ENCODE measurements around the gene CACNG3. TPM values are rescaled to one million over a fixed set of nuclear protein-coding genes. Genes with fewer than 3 reads are reported as not detected.

The CACNG3 gene
- total RNA-seq, 1 donor = not detected

DNA sequence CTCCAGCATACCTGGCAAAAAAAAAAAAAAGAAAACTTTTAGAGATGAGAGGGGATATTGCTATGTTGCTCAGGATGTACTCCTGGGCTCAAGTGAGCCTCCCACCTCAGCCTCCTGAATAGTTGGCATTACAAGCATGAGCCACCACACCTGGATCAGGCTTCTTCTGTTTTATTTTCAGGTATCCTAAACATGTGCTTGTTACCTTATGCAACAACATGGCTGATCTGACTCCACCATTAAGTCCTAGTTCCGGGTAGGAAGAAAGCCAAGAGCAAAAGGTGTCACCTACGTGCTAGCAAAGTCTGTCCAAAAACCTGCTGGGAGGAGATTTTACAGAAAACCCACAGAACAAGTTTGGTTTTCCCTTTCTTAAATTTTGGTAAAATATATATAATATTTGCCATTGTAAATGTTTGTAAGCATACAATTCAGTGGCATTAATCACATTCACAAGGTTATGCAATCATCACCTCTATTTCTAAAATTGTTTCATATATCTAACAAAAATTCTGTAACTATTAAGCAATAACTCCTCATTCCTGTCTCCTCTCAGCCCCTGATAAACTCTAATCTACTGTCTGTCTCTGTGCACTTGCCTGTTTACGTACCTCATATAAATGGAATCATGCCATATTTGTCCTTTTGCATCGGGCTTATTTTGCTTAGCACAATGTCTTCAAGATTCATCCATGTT lies 9.1 kb upstream of the CACNG3 start:
- H3K4me3 ChIP-seq (ENCODE audit: low read depth, low read length) = no peak overlapping the region
- TF ChIP-seq, protein P1, sequence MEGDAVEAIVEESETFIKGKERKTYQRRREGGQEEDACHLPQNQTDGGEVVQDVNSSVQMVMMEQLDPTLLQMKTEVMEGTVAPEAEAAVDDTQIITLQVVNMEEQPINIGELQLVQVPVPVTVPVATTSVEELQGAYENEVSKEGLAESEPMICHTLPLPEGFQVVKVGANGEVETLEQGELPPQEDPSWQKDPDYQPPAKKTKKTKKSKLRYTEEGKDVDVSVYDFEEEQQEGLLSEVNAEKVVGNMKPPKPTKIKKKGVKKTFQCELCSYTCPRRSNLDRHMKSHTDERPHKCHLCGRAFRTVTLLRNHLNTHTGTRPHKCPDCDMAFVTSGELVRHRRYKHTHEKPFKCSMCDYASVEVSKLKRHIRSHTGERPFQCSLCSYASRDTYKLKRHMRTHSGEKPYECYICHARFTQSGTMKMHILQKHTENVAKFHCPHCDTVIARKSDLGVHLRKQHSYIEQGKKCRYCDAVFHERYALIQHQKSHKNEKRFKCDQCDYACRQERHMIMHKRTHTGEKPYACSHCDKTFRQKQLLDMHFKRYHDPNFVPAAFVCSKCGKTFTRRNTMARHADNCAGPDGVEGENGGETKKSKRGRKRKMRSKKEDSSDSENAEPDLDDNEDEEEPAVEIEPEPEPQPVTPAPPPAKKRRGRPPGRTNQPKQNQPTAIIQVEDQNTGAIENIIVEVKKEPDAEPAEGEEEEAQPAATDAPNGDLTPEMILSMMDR (IDR thresholded peaks at IDR 0.05; ENCODE audit: insufficient read depth, low read depth, low read length) = no peak
- DNase-seq (ENCODE audit: low read depth) = no peak

DNA sequence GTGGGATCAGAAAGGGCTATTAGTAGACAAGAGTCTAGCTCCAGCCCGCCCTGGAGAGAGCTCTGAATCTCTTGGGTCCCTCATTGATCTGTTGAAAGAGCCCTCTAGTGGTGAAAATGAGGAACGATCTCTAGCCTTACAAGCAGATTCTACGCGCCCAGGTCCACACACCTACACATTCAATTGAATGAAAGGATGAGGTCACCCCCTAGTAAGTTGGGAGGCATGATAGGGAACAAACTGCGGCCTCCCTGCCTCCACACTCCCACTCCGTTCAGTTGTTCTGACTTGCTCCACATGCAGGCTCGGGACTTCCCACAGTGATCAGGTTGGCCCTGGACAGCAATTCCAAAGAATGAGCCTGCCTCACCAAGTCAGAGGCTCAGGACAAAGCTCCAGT lies 2.9 kb upstream of the CACNG3 start:
- TF ChIP-seq, protein P1 (IDR thresholded peaks at IDR 0.05; ENCODE audit: insufficient read depth, low read depth, low read length) = peak; percentile 52
- no peak overlapping the region for H3K4me3 ChIP-seq (ENCODE audit: low read depth, low read length)
- DNase-seq (ENCODE audit: low read depth) = peak; percentile 16

- DNase-seq (ENCODE audit: low read depth) = no peak
- TF ChIP-seq, protein P1 (IDR thresholded peaks at IDR 0.05; ENCODE audit: insufficient read depth, low read depth, low read length) = no peak
- no peak overlapping the region for H3K4me3 ChIP-seq (ENCODE audit: low read depth, low read length)
These were observed 1.8 kb downstream of the CACNG3 start for GRCh38 chr16:24257958-24258357.

- no peak overlapping the region for H3K4me3 ChIP-seq (ENCODE audit: low read depth, low read length)
- DNase-seq (ENCODE audit: low read depth) = no peak
- TF ChIP-seq, protein P1 (IDR thresholded peaks at IDR 0.05; ENCODE audit: insufficient read depth, low read depth, low read length) = no peak
These were observed 2.7 kb downstream of the CACNG3 start for GRCh38 chr16:24258791-24259190.

DNA sequence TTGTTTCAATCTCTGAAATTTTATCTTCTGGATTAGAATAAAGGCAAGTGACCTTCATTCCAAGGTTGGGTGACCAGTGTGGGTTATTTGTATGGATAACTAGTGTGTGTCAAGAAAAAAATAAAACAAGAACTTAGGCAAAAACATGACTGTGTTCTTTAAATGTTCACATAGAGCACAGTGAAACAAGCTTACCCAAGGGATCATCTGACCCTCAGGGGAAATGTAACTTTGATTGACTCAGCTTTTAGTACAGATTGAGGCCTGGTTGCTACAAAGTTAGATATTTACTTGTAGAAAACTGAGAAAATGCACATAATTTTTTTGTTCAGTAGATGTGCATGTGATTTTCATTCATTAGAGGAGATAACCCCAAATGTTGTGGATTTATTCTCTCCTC lies 6.7 kb downstream of the CACNG3 start:
- no peak overlapping the region for H3K4me3 ChIP-seq (ENCODE audit: low read depth, low read length)
- TF ChIP-seq, protein P1 (IDR thresholded peaks at IDR 0.05; ENCODE audit: insufficient read depth, low read depth, low read length) = no peak
- no peak for DNase-seq (ENCODE audit: low read depth)

- TF ChIP-seq, protein P1 (IDR thresholded peaks at IDR 0.05; ENCODE audit: insufficient read depth, low read depth, low read length) = no peak
These were observed 14.7 kb downstream of the CACNG3 start for GRCh38 chr16:24270721-24271442.

More at GRCh38 chr16:24270721-24271442, 14.7 kb downstream of the CACNG3 start:
- DNase-seq (ENCODE audit: low read depth) = no peak
- no peak overlapping the region for H3K4me3 ChIP-seq (ENCODE audit: low read depth, low read length)
